Fibroblast of lung (primary cell): Measurements from ENCODE around the gene RHEB.

Source experiments
- CTCF ChIP-seq, 2 donors: IDR thresholded peaks in 1 of 2; conservative IDR thresholded peaks in 1 of 2; 1 replicate in 1 of 2; 2 replicates in 1 of 2; pipeline ENCODE4 v1.5.1; 2011 to 2012; ENCODE audit warnings: low read length in 2 of 2, control low read depth in 1 of 2, inconsistent platforms in 1 of 2, low read depth in 1 of 2, mild to moderate bottlenecking in 1 of 2
- EZH2 ChIP-seq: IDR thresholded peaks from 2 replicates; pipeline ENCODE4 v1.5.1; 2012; ENCODE audit warnings: low read length, control low read depth, mild to moderate bottlenecking; ENCODE audit errors: missing control alignments

- TF ChIP-seq CTCF (conservative IDR thresholded peaks at IDR 0.05 in 1 of 2, IDR thresholded peaks at IDR 0.05 in 1 of 2; ENCODE audit: low read depth in 1 of 2, low read length in 2 of 2) (no peak), EZH2 (no peak)
These were observed 7.7 kb downstream of the RHEB start for GRCh38 chr7:151511946-151512345.
